Upper lobe of right lung (tissue), 1 donor: ENCODE data around the gene FTH1. TPM values are rescaled to one million over a fixed set of nuclear protein-coding genes. Genes with fewer than 3 reads are reported as not detected.

ENCODE experiments used
- ATAC-seq: fragments of 200-7000 bp; cut with Tn5 transposase; one replicate; pipeline ENCODE4 v1.9.1; 2020; ENCODE audit warnings: mild to moderate bottlenecking, moderate library complexity
- DNase-seq: peaks from one replicate; pipeline ENCODE4 v3.0.0-alpha.2; 2020
- H3K27ac ChIP-seq: fragments of 200-600 bp; one replicate; pipeline ENCODE4 v1.8.0; 2022
- H3K27me3 ChIP-seq: fragments of 200-600 bp; one replicate; pipeline ENCODE4 v1.8.0; 2022; ENCODE audit warnings: mild to moderate bottlenecking
- H3K36me3 ChIP-seq: fragments of 200-600 bp; one replicate; pipeline ENCODE4 v1.8.0; 2022
- H3K4me1 ChIP-seq: fragments of 200-600 bp; one replicate; pipeline ENCODE4 v1.8.0; 2022
- H3K4me3 ChIP-seq: fragments of 200-600 bp; one replicate; pipeline ENCODE4 v1.8.0; 2022; ENCODE audit warnings: mild to moderate bottlenecking
- H3K9me3 ChIP-seq: fragments of 200-600 bp; one replicate; pipeline ENCODE4 v1.8.0; 2022
- CTCF ChIP-seq: fragments of 200-600 bp; IDR thresholded peaks from one replicate; pipeline ENCODE4 v1.8.0; 2022; ENCODE audit warnings: antibody characterized with exemption
- intact Hi-C: fragments of 100-400 bp; cut with DNase I; formaldehyde crosslinking; loops from one replicate; pipeline ENCODE4 v1.11.0; 2022
- total RNA-seq: library from RNA; stranded (reverse); fragmentation: NEBNext Ultra II Directional; extraction: Animal tissue kit (Norgen Biotek cat#: 25700); gene quantifications from one replicate; pipeline ENCODE4 v1.2.1, GENCODE V29; 2021
- donor health status: DM: no; HTN: yes; CAD: no; lungs with severe emphysema.

Gene FTH1
- total RNA-seq, 1 donor from 2014 or later: 4,022 TPM

GRCh38 chr11:61983419-61983818 is 16.0 kb upstream of the FTH1 start:
- DNase-seq (peak; percentile 6), ATAC-seq (no peak)
- Histone ChIP-seq H3K27ac (no peak overlapping the region), H3K4me1 (peaks cover 10% of the 10 kb centered on the region), H3K36me3 (no peaks in the 10 kb centered on the region), H3K27me3 (no peaks in the 10 kb centered on the region), H3K4me3 (no peak overlapping the region), H3K9me3 (no peaks in the 10 kb centered on the region)
- no peak for TF ChIP-seq CTCF
- intact Hi-C loops: no loop called here

GRCh38 chr11:61980783-61981541 is 13.5 kb upstream of the FTH1 start:
- DNase-seq: peak; percentile 31
- Histone ChIP-seq H3K27ac (no peak overlapping the region), H3K9me3 (no peaks in the 10 kb centered on the region), H3K4me1 (peaks cover 29% of the 10 kb centered on the region), H3K4me3 (no peak overlapping the region), H3K36me3 (no peaks in the 10 kb centered on the region), H3K27me3 (no peaks in the 10 kb centered on the region)
- intact Hi-C loops: no loop called here
- no peak for ATAC-seq
- TF ChIP-seq CTCF: no peak

GRCh38 chr11:61978703-61979661 is 11.5 kb upstream of the FTH1 start:
- no peak overlapping the region for H3K4me3 ChIP-seq
- H3K9me3 ChIP-seq: no peaks in the 10 kb centered on the region
- ATAC-seq (peak; percentile 60), DNase-seq (peak; percentile 65)
- peak overlapping the region; percentile 72 for H3K27ac ChIP-seq
- TF ChIP-seq CTCF: no peak
- intact Hi-C loops: no loop called here
- no peaks in the 10 kb centered on the region for H3K36me3 ChIP-seq
- no peaks in the 10 kb centered on the region for H3K27me3 ChIP-seq
- H3K4me1 ChIP-seq: peaks cover 45% of the 10 kb centered on the region

GRCh38 chr11:61976813-61977475 is 9.5 kb upstream of the FTH1 start:
- no peaks in the 10 kb centered on the region for H3K27me3 ChIP-seq
- no peak overlapping the region for H3K4me3 ChIP-seq
- H3K4me1 ChIP-seq: peaks cover 66% of the 10 kb centered on the region
- intact Hi-C loops: no loop called here
- TF ChIP-seq CTCF: no peak
- no peaks in the 10 kb centered on the region for H3K9me3 ChIP-seq
- no peak overlapping the region for H3K27ac ChIP-seq
- ATAC-seq (no peak), DNase-seq (peak; percentile 56)
- H3K36me3 ChIP-seq: no peaks in the 10 kb centered on the region

GRCh38 chr11:61976420-61976800 is 9.0 kb upstream of the FTH1 start:
- DNase-seq (no peak), ATAC-seq (no peak)
- Histone ChIP-seq H3K36me3 (no peaks in the 10 kb centered on the region), H3K27ac (peak overlapping the region; percentile 42), H3K27me3 (no peaks in the 10 kb centered on the region), H3K4me1 (peaks cover 69% of the 10 kb centered on the region), H3K9me3 (no peaks in the 10 kb centered on the region), H3K4me3 (no peak overlapping the region)
- intact Hi-C loops: no loop called here
- TF ChIP-seq CTCF: no peak
